Loucy (cell line): ENCODE measurements around the gene KIF4A.

Experiments used
- CTCF ChIP-seq: fragments of 200-600 bp; sonication (generic); conservative IDR thresholded peaks from 2 replicates; pipeline ENCODE4 v1.5.1; 2014; ENCODE audit warnings: mild to moderate bottlenecking, antibody characterized with exemption, low read length
- EZH2phosphoT487 ChIP-seq: fragments of 200-600 bp; IDR thresholded peaks from 2 replicates; pipeline ENCODE4 v1.6.1; 2018; ENCODE audit warnings: antibody characterized with exemption, mild to moderate bottlenecking, moderate library complexity, borderline replicate concordance

- TF ChIP-seq CTCF (peak; percentile 37), EZH2phosphoT487 (no peak)
These were observed 146.4 kb downstream of the KIF4A start for GRCh38 chrX:70436343-70436742.
